GM10266 (cell line): ENCODE results near the gene PPP6R1.

Experiments
- DNase-seq: peaks from one replicate; pipeline ENCODE4 v3.0.0; 2012; ENCODE audit errors: extremely low spot score
- CTCF ChIP-seq: IDR thresholded peaks from 2 replicates; pipeline ENCODE4 v1.5.1; 2012; ENCODE audit warnings: mild to moderate bottlenecking, low read depth; ENCODE audit not compliant: control insufficient read depth, insufficient read depth; ENCODE audit errors: missing control alignments

PPP6R1 gene

GRCh38 chr19:55250262-55251036 is 8.4 kb downstream of the PPP6R1 start:
- no peak for DNase-seq
- TF ChIP-seq CTCF: no peak

DNA sequence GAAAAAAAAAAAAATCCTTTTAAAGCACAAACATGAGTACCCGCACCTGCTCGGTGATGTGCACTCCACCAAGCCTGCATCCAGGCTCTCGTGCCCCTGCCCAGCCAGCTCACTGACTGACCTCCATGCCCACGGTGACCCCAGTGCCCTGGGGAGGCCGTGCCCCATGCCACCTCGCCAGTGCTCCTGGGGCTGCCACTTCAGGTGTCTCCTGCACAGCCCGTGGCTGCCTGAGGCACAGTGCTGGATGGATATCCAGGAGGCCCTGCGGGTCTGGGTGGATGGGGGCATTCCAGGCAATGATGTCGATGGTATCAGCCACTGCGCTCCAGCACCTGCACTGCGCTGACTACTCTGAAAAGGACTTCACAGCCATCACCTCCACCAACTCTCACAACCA is 9.0 kb downstream of the PPP6R1 start:
- DNase-seq: no peak
- no peak for TF ChIP-seq CTCF

DNA sequence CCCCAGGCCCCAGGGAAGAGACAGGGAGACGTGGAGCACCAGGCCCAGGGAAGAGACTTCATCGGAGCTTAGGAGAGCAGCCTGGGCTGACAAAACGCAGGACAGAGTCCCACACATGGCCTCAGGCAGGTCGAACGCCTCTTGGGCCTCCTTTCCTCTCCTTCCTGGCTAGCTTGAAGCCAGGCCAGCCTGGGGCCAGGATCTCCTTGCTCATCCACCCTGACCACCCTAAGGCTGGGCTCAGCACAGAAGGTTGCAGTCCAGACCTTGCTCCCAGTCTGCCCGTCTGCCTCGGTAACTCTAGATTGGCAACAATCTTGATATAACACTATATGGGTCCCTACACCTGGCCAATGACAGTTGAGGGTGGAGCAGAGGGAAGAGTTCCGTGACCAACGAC is 10.1 kb downstream of the PPP6R1 start:
- no peak for DNase-seq
- no peak for TF ChIP-seq CTCF

DNA sequence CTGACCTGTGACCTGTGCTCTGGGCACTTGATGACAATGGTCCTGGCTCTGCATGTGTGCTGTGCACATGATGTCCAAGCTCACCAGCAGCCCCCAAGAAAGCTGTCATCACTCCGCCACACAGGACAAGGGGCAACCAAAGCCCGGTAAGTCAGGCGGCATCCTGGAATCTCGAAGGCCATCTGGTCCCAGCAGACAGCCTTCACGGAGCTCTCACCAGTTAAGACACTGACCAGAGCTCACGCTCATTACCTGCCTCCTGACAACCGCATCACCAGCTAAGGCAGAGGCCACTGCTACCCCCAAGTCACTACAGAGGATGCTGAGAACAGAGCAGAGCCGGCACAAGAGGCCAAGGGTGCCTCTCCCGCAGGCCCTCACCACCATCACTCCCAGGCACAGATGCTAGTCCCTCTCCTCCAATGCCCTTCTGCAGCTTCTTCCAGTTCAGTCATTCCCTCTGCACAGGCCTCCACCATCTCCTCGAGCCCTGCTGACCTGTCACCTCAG is 10.6 kb downstream of the PPP6R1 start:
- no peak for DNase-seq
- TF ChIP-seq CTCF: no peak

GRCh38 chr19:55247621-55248099 is 11.2 kb downstream of the PPP6R1 start:
- no peak for TF ChIP-seq CTCF
- DNase-seq: no peak

GRCh38 chr19:55246462-55247451 is 12.1 kb downstream of the PPP6R1 start:
- DNase-seq: no peak
- TF ChIP-seq CTCF: no peak
